BE2C (cell line): ENCODE results near the gene ADAM8.

Experiments
- DNase-seq: peaks from one replicate; pipeline ENCODE4 v3.0.0-alpha.2; 2020
- H3K27me3 ChIP-seq: fragments of 250-450 bp; sonication (Bioruptor Pico); 2 replicates; pipeline ENCODE4 v1.5.1; 2020; ENCODE audit warnings: mild to moderate bottlenecking
- H3K36me3 ChIP-seq: fragments of 250-450 bp; sonication (Bioruptor Pico); 2 replicates; pipeline ENCODE4 v1.5.1; 2020; ENCODE audit warnings: mild to moderate bottlenecking
- H3K4me1 ChIP-seq: fragments of 250-450 bp; sonication (Bioruptor Pico); 2 replicates; pipeline ENCODE4 v1.5.1; 2020
- H3K4me3 ChIP-seq: 2 replicates; pipeline ENCODE4 v1.5.1; 2011; ENCODE audit warnings: low read depth, low read length
- H3K9me3 ChIP-seq: fragments of 250-450 bp; sonication (Bioruptor Pico); 2 replicates; pipeline ENCODE4 v1.5.1; 2020
- TF ChIP-seq, protein P1 (sequence below): IDR thresholded peaks from 2 replicates; pipeline ENCODE4 v1.5.1; 2012; ENCODE audit warnings: mild to moderate bottlenecking, low read depth, low read length

Gene ADAM8

DNA sequence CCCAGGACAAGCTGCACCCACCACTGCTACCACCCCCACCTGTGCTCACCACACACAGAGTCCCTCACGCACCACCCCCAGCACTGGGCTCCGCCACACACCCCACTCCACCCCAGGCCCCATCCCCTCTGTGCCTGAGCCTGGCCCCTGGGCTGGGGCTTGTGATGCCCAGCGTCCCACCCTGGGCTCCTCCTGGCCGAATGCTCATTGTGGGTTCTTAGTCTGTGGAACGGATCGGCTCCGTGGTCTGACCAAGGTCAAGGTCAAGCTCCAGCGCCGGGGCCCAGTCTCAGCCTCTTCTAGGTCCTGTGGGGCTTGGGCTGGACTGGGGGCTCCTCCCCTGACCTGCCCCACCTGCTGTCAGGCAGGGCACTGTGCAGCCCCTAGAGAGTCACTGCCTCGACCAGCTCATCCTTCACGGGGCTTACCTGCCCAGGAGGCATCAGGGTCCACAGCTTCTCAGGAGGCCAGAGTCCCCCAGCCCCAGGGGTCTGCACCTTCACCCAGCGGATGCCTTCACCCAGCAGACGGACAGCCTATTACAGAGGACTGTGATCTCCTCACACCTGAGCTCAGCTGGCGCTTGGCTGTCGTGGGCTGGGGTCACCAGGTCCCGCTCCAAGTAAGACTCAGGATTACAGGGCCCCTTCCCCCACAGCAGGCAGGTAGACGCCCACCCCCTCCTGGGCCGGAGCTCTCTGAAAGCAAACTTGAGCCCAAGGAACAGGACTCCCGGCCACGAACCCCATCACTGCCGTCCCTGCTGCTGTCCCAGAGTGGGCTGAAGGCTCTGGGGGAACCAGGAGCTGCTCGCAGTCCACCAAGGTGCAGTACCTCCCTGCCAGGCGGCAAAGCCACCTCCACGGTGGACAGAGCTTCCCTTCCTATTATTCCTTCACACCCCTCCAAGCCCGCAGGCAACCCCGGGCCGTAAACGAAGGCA lies 61.9 kb downstream of the ADAM8 start:
- Histone ChIP-seq H3K27me3 (peaks cover 37% of the 10 kb centered on the region), H3K4me1 (no peaks in the 10 kb centered on the region), H3K9me3 (no peaks in the 10 kb centered on the region), H3K4me3 (no peak overlapping the region), H3K36me3 (no peaks in the 10 kb centered on the region)
- TF ChIP-seq, protein P1, sequence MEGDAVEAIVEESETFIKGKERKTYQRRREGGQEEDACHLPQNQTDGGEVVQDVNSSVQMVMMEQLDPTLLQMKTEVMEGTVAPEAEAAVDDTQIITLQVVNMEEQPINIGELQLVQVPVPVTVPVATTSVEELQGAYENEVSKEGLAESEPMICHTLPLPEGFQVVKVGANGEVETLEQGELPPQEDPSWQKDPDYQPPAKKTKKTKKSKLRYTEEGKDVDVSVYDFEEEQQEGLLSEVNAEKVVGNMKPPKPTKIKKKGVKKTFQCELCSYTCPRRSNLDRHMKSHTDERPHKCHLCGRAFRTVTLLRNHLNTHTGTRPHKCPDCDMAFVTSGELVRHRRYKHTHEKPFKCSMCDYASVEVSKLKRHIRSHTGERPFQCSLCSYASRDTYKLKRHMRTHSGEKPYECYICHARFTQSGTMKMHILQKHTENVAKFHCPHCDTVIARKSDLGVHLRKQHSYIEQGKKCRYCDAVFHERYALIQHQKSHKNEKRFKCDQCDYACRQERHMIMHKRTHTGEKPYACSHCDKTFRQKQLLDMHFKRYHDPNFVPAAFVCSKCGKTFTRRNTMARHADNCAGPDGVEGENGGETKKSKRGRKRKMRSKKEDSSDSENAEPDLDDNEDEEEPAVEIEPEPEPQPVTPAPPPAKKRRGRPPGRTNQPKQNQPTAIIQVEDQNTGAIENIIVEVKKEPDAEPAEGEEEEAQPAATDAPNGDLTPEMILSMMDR, result no peak
- DNase-seq, result no peak

DNA sequence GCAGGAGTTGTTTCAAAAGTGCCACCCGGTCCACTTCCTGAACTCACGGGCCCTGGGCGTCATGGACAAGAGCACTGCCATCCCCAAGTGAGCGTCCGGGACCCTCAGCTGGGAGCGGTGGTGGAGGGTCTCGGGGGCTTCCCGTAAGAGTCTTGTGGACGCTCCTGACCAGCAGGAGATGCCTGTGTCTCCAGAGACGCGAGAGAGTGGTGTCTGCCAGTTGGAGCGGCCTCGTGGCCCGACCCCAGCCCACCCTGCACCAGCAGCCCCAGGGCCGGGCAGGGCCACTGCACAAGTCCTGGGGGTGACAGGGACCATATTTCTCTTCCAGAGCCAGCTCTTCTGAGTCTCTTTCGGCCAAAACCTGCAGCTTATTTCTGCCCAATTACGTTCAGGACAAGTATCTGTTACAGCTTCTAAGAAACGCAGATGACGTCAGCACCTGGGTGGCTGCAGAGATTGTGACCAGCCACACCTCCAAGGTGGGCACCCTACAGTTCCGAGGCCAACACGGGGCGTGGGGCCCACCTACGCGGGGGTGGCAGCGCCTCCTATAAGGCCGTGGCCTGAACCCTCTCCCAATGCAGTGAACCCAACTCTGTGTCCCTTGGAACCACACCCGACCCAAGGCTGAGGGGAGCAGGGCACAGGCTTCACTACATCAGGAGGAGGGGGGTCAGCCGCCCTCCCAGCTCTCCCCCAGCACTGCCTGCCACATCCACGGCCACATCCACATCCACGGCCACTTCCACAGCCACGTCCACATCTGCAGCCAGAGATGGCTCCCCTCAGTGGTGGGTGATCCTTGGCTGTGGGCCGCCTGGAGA lies 62.8 kb downstream of the ADAM8 start:
- no peak for DNase-seq
- no peaks in the 10 kb centered on the region for H3K9me3 ChIP-seq
- TF ChIP-seq, protein P1, result no peak
- H3K36me3 ChIP-seq, result no peaks in the 10 kb centered on the region
- no peaks in the 10 kb centered on the region for H3K4me1 ChIP-seq
- H3K27me3 ChIP-seq, result peaks cover 30% of the 10 kb centered on the region
- no peak overlapping the region for H3K4me3 ChIP-seq

DNA sequence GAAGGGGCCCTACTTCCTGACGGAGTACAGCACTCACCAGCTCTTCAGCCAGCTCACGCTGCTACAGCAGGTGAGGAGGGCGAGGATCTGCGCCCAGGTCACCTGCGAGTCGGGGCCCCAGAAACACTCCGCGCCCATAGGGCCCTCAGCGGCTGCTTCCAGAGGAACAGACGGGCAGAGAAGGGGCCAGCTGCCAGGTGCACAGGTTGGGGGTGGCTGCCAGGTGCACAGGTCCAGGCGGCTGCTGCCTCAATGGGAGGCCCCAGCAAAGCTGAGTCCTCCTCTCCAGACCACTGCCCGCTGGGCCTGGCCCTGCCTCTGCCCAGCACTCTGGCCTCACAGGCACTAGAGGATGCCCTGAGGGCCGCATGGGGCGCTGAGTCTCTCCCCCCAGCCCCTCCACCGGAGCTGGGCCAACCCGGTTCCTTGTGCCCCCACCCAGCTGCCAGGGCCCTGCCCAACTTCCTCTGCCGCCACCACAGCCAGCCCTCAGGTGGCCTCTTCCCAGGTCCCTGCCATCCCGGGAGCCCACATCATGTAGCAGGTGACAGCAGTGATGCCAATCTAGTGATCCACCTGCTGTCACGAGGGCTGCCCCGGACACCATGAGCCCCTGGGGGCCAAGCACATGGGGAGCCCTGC lies 63.7 kb downstream of the ADAM8 start:
- Histone ChIP-seq H3K4me1 (no peaks in the 10 kb centered on the region), H3K27me3 (peaks cover 22% of the 10 kb centered on the region), H3K9me3 (no peaks in the 10 kb centered on the region), H3K36me3 (no peaks in the 10 kb centered on the region), H3K4me3 (no peak overlapping the region)
- TF ChIP-seq, protein P1, result no peak
- no peak for DNase-seq
